PC-9 (cell line): ENCODE measurements around the gene LONRF3. TPM values are rescaled to one million over a fixed set of nuclear protein-coding genes. Genes with fewer than 3 reads are reported as not detected.

Experiments used
- BruUV-seq: library from RNA; stranded (reverse); fragments of 400-500 nt; replicated peaks from 2 replicates; lab custom pipeline; 2021; lab: Mats Ljungman, UMichigan
- CTCF ChIA-PET: fragments of 300-600 bp; sonication (Branson Sonifier 250); formaldehyde crosslinking; loops from one replicate; lab custom pipeline; 2022; ENCODE audit warnings: antibody characterized with exemption; lab: Charles Lee
- POLR2A ChIA-PET: fragments of 300-600 bp; sonication (Branson Sonifier 250); formaldehyde crosslinking; loops from one replicate; lab custom pipeline; 2022; ENCODE audit warnings: antibody characterized with exemption; ENCODE audit not compliant: unreplicated experiment; lab: Charles Lee
- DNase-seq, 2 experiments: peaks; one replicate each; pipeline versions ENCODE4 v3.0.0 to v3.0.0-alpha.2; 2015 to 2022; ENCODE audit warnings: mixed read lengths in 1 of 2
- H2AFZ ChIP-seq: fragments of 200-600 bp; sonication (generic); 2 replicates; pipeline ENCODE4 v1.8.1; 2017; ENCODE audit warnings: antibody characterized with exemption
- H3F3A ChIP-seq: fragments of 200-600 bp; sonication (generic); 2 replicates; pipeline ENCODE4 v1.8.1; 2017; ENCODE audit warnings: antibody characterized with exemption, mild to moderate bottlenecking, low read depth; ENCODE audit not compliant: insufficient read depth
- H3K27ac ChIP-seq: fragments of 200-600 bp; sonication (generic); 2 replicates; pipeline ENCODE4 v1.6.1; 2016; ENCODE audit warnings: mixed run types
- H3K27me3 ChIP-seq: fragments of 200-600 bp; sonication (generic); 2 replicates; pipeline ENCODE4 v1.6.1; 2016; ENCODE audit warnings: low read depth, mixed run types; ENCODE audit not compliant: insufficient read depth
- H3K36me3 ChIP-seq: fragments of 200-600 bp; sonication (generic); 2 replicates; pipeline ENCODE4 v1.6.1; 2016; ENCODE audit warnings: low read depth, mixed run types
- H3K4me1 ChIP-seq: fragments of 200-600 bp; sonication (generic); replicated peaks from 2 replicates; pipeline ENCODE4 v1.6.1; 2016; ENCODE audit warnings: mixed run types; ENCODE audit not compliant: insufficient read depth
- H3K4me2 ChIP-seq: fragments of 200-600 bp; sonication (generic); 2 replicates; pipeline ENCODE4 v1.6.1; 2017; ENCODE audit warnings: mixed run types
- H3K4me3 ChIP-seq: fragments of 200-600 bp; sonication (generic); 2 replicates; pipeline ENCODE4 v1.6.1; 2016; ENCODE audit warnings: mixed run types
- H3K79me2 ChIP-seq: fragments of 200-600 bp; sonication (generic); 2 replicates; pipeline ENCODE4 v1.6.1; 2017; ENCODE audit warnings: low read depth, mixed run types
- H3K9me2 ChIP-seq: fragments of 200-600 bp; sonication (generic); 2 replicates; pipeline ENCODE4 v1.8.1; 2017; ENCODE audit warnings: mild to moderate bottlenecking; ENCODE audit not compliant: insufficient read depth
- H3K9me3 ChIP-seq: fragments of 200-600 bp; sonication (generic); 2 replicates; pipeline ENCODE4 v1.8.1; 2016; ENCODE audit warnings: low read depth; ENCODE audit not compliant: insufficient read depth
- H4K20me1 ChIP-seq: fragments of 200-600 bp; sonication (generic); 2 replicates; pipeline ENCODE4 v1.8.1; 2017; ENCODE audit not compliant: insufficient read depth
- CTCF ChIP-seq: fragments of 200-600 bp; sonication (generic); conservative IDR thresholded peaks from 2 replicates; pipeline ENCODE4 v1.6.1; 2017; ENCODE audit warnings: mixed run types, antibody characterized with exemption, mild to moderate bottlenecking, moderate library complexity
- EZH2 ChIP-seq: fragments of 200-600 bp; sonication (generic); IDR thresholded peaks from 2 replicates; pipeline ENCODE4 v1.8.0; 2017; ENCODE audit warnings: antibody characterized with exemption, low read depth
- intact Hi-C: fragments of 100-400 bp; cut with micrococcal nuclease; formaldehyde crosslinking; loops from one replicate; pipeline ENCODE4 v1.10.0; 2022; ENCODE audit not compliant: unreplicated experiment
- total RNA-seq: library from RNA; stranded (reverse); gene quantifications from 2 replicates; pipeline ENCODE4 v1.2.3, GENCODE V29; 2021

Gene LONRF3
- total RNA-seq, 1 experiment from 2014 or later = 6.3 TPM

GRCh38 chrX:118964252-118964651, 10.2 kb upstream of the LONRF3 start:
- no peak overlapping the region for H2AFZ ChIP-seq
- H3K9me2 ChIP-seq = no peaks in the 10 kb centered on the region
- BruUV-seq = no TSS peak
- intact Hi-C loops = no loop called here
- no peaks in the 10 kb centered on the region for H3K36me3 ChIP-seq
- H3K4me1 ChIP-seq = peaks cover 21% of the 10 kb centered on the region
- no peaks in the 10 kb centered on the region for H3K9me3 ChIP-seq
- TF ChIP-seq CTCF (no peak), EZH2 (no peak)
- H3F3A ChIP-seq = peaks cover 3% of the 10 kb centered on the region; the same call in 1 of the 2 replicates
- no peak overlapping the region for H3K4me3 ChIP-seq
- H4K20me1 ChIP-seq = no peaks in the 10 kb centered on the region
- H3K79me2 ChIP-seq = no peaks in the 10 kb centered on the region
- no peak overlapping the region for H3K4me2 ChIP-seq
- ChIA-PET CTCF (no interaction called here), POLR2A (no interaction called here)
- no peak for DNase-seq
- no peaks in the 10 kb centered on the region for H3K27me3 ChIP-seq
- H3K27ac ChIP-seq = no peak overlapping the region

- no peak for TF ChIP-seq CTCF
- TF ChIP-seq EZH2 = no peak
- Histone ChIP-seq H3K79me2 (no peaks in the 10 kb centered on the region), H3K4me2 (no peak overlapping the region), H3K27me3 (no peaks in the 10 kb centered on the region), H3K36me3 (no peaks in the 10 kb centered on the region), H3K27ac (no peak overlapping the region), H4K20me1 (no peaks in the 10 kb centered on the region), H3K9me3 (no peaks in the 10 kb centered on the region), H2AFZ (no peak overlapping the region), H3K9me2 (no peaks in the 10 kb centered on the region), H3K4me1 (peaks cover 21% of the 10 kb centered on the region), H3F3A (peaks cover 3% of the 10 kb centered on the region; the same call in 1 of the 2 replicates), H3K4me3 (no peak overlapping the region)
- no peak for DNase-seq
- POLR2A ChIA-PET = interaction anchor here (0.8 kb wide), 1 partner anchor 153 kb away, joined by 9 read pairs; no protein-coding TSS in a partner anchor
- BruUV-seq = no TSS peak
- CTCF ChIA-PET = no interaction called here
- intact Hi-C loops = no loop called here
These were observed 9.0 kb upstream of the LONRF3 start for GRCh38 chrX:118965395-118965794.

- peak; percentile 25 to 40 for DNase-seq
- CTCF ChIA-PET = no interaction called here
These were observed 6.4 kb upstream of the LONRF3 start for GRCh38 chrX:118968031-118968430.

More at GRCh38 chrX:118968031-118968430, 6.4 kb upstream of the LONRF3 start:
- no peaks in the 10 kb centered on the region for H3K9me2 ChIP-seq
- no peak for TF ChIP-seq EZH2
- no peak for TF ChIP-seq CTCF
- BruUV-seq = no TSS peak
- peaks cover 2% of the 10 kb centered on the region; the same call in 1 of the 2 replicates for H3K27me3 ChIP-seq
- intact Hi-C loops = no loop called here
- no peak overlapping the region for H3K4me3 ChIP-seq
- no peaks in the 10 kb centered on the region for H3K79me2 ChIP-seq
- no peaks in the 10 kb centered on the region for H3K36me3 ChIP-seq
- H2AFZ ChIP-seq = no peak overlapping the region
- H3K27ac ChIP-seq = no peak overlapping the region
- no peaks in the 10 kb centered on the region for H4K20me1 ChIP-seq
- H3F3A ChIP-seq = 0 out of 2 replicates have a peak, but pooled peaks cover 3% of the 10 kb centered on the region
- POLR2A ChIA-PET = no interaction called here
- H3K4me2 ChIP-seq = no peak overlapping the region
- H3K9me3 ChIP-seq = no peaks in the 10 kb centered on the region
- peaks cover 7% of the 10 kb centered on the region for H3K4me1 ChIP-seq
